K562 (cell line): ENCODE measurements around the gene OR10G8.

ENCODE experiments used
- POLR2A ChIP-seq: fragments of 450-650 bp; conservative IDR thresholded peaks from 2 replicates; pipeline ENCODE4 v1.6.1; 2016
- ZNF324 ChIP-seq: fragments of 250-450 bp; sonication (Bioruptor Pico); IDR thresholded peaks from 2 replicates; pipeline ENCODE4 v1.4.0; 2020; ENCODE audit warnings: mild to moderate bottlenecking

DNA sequence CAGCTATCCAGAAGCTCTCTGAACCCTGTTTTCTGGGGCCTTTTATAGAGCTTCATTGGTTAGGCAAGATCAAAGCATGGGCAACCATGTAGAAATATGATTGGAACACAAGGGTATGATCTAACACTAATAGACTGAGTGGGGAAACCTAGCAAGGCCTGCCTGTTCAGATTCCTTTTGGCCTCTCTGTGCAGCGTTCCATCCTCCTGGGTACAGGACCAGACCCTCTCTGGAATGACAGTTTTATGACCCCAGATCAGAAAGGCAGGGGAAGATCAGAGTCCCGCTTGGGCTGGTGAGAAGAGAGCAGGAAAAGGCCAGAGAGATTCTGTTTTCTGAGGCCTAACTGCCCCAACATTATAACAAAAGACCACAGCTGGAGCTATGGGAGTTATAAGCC lies 52.0 kb downstream of the OR10G8 start:
- no peak for TF ChIP-seq ZNF324
- TF ChIP-seq POLR2A: no peak
